OCI-LY3 (cell line): ENCODE results near the gene MPND.

Experiments
- H2AFZ ChIP-seq: fragments of 200-600, 300-600 bp; shearing (Covaris generic); 2 replicates; pipeline ENCODE4 v1.6.0; 2014; ENCODE audit warnings: antibody characterized with exemption, low read depth, low read length
- H3K27ac ChIP-seq: fragments of 200-600, 300-600 bp; sonication (generic); 2 replicates; pipeline ENCODE4 v1.5.1; 2014; ENCODE audit warnings: mild to moderate bottlenecking, low read length, moderate library complexity, mixed read lengths
- H3K27me3 ChIP-seq: fragments of 200-600, 300-600 bp; sonication (generic); 2 replicates; pipeline ENCODE4 v1.6.1; 2014; ENCODE audit warnings: low read depth, low read length, mixed read lengths
- H3K36me3 ChIP-seq: fragments of 200-600, 300-600 bp; sonication (generic); replicated peaks from 2 replicates; pipeline ENCODE3; 2014; ENCODE audit warnings: low read depth, low read length, mixed read lengths
- H3K4me1 ChIP-seq: fragments of 300-600, 200-600 bp; sonication (generic); 2 replicates; pipeline ENCODE4 v1.6.1; 2014; ENCODE audit warnings: low read length, mixed read lengths
- H3K4me2 ChIP-seq: fragments of 200-600, 300-600 bp; sonication (generic); 2 replicates; pipeline ENCODE4 v1.6.1; 2014; ENCODE audit warnings: low read length, mixed read lengths
- H3K4me3 ChIP-seq: fragments of 300-600, 200-600 bp; sonication (generic); 2 replicates; pipeline ENCODE4 v1.5.1; 2014; ENCODE audit warnings: antibody characterized with exemption, mild to moderate bottlenecking, low read length, moderate library complexity
- H3K79me2 ChIP-seq: fragments of 300-600, 200-600 bp; shearing (Covaris generic); 2 replicates; pipeline ENCODE4 v1.6.1; 2014; ENCODE audit warnings: mild to moderate bottlenecking, low read length, mixed read lengths
- H3K9ac ChIP-seq: fragments of 300-600, 200-600 bp; shearing (Covaris generic); 2 replicates; pipeline ENCODE4 v1.6.0; 2014; ENCODE audit warnings: mild to moderate bottlenecking, low read length, moderate library complexity
- H3K9me3 ChIP-seq: fragments of 200-600, 300-600 bp; shearing (Covaris generic); 2 replicates; pipeline ENCODE4 v1.6.1; 2014; ENCODE audit warnings: low read length, mixed read lengths; ENCODE audit not compliant: insufficient read depth
- H4K20me1 ChIP-seq: fragments of 200-600, 300-600 bp; sonication (generic); 2 replicates; pipeline ENCODE4 v1.6.1; 2016; ENCODE audit warnings: low read length, mixed read lengths; ENCODE audit not compliant: insufficient read depth
- CTCF ChIP-seq: fragments of 200-600, 300-600 bp; sonication (generic); IDR thresholded peaks from 2 replicates; pipeline ENCODE4 v1.5.1; 2014; ENCODE audit warnings: antibody characterized with exemption, low read length, low read depth
- EZH2phosphoT487 ChIP-seq: fragments of 200-600 bp; shearing (Covaris generic); IDR thresholded peaks from 2 replicates; pipeline ENCODE4 v1.6.1; 2018; ENCODE audit warnings: antibody characterized with exemption, mixed run types, low read depth

The MPND gene

GRCh38 chr19:4350111-4350510 is 6.7 kb downstream of the MPND start:
- H4K20me1 ChIP-seq = no peaks in the 10 kb centered on the region
- H3K4me2 ChIP-seq = no peak overlapping the region
- no peak overlapping the region for H2AFZ ChIP-seq
- no peaks in the 10 kb centered on the region for H3K79me2 ChIP-seq
- H3K27ac ChIP-seq = no peak overlapping the region
- no peaks in the 10 kb centered on the region for H3K4me1 ChIP-seq
- no peaks in the 10 kb centered on the region for H3K27me3 ChIP-seq
- H3K4me3 ChIP-seq = no peak overlapping the region
- TF ChIP-seq CTCF (no peak), EZH2phosphoT487 (no peak)
- no peak overlapping the region for H3K9ac ChIP-seq
- H3K9me3 ChIP-seq = no peaks in the 10 kb centered on the region
- peaks cover 3% of the 10 kb centered on the region for H3K36me3 ChIP-seq

- Histone ChIP-seq H3K9ac (no peak overlapping the region), H3K9me3 (no peaks in the 10 kb centered on the region), H3K36me3 (peaks cover 3% of the 10 kb centered on the region), H3K79me2 (no peaks in the 10 kb centered on the region), H3K4me2 (no peak overlapping the region), H3K4me1 (no peaks in the 10 kb centered on the region), H3K27me3 (no peaks in the 10 kb centered on the region), H2AFZ (no peak overlapping the region), H4K20me1 (no peaks in the 10 kb centered on the region), H3K4me3 (no peak overlapping the region), H3K27ac (no peak overlapping the region)
- TF ChIP-seq EZH2phosphoT487 (no peak), CTCF (no peak)
Observed at GRCh38 chr19:4350726-4351125, 7.4 kb downstream of the MPND start.

- H3K4me3 ChIP-seq = no peak overlapping the region
- TF ChIP-seq EZH2phosphoT487 (no peak), CTCF (peak; percentile 68)
- no peaks in the 10 kb centered on the region for H3K9me3 ChIP-seq
- no peak overlapping the region for H3K4me2 ChIP-seq
- no peaks in the 10 kb centered on the region for H3K27me3 ChIP-seq
- no peaks in the 10 kb centered on the region for H3K79me2 ChIP-seq
- no peak overlapping the region for H2AFZ ChIP-seq
- no peak overlapping the region for H3K27ac ChIP-seq
- peaks cover 8% of the 10 kb centered on the region for H3K36me3 ChIP-seq
- no peaks in the 10 kb centered on the region for H3K4me1 ChIP-seq
- no peaks in the 10 kb centered on the region for H4K20me1 ChIP-seq
- no peak overlapping the region for H3K9ac ChIP-seq
Observed at GRCh38 chr19:4352701-4353121, 9.3 kb downstream of the MPND start.

GRCh38 chr19:4354282-4354681 is 10.9 kb downstream of the MPND start:
- no peak overlapping the region for H2AFZ ChIP-seq
- no peak overlapping the region for H3K27ac ChIP-seq
- no peaks in the 10 kb centered on the region for H4K20me1 ChIP-seq
- no peak overlapping the region for H3K4me2 ChIP-seq
- no peaks in the 10 kb centered on the region for H3K4me1 ChIP-seq
- peaks cover 16% of the 10 kb centered on the region for H3K36me3 ChIP-seq
- no peak overlapping the region for H3K4me3 ChIP-seq
- H3K27me3 ChIP-seq = no peaks in the 10 kb centered on the region
- H3K79me2 ChIP-seq = no peaks in the 10 kb centered on the region
- TF ChIP-seq EZH2phosphoT487 (no peak), CTCF (no peak)
- no peaks in the 10 kb centered on the region for H3K9me3 ChIP-seq
- no peak overlapping the region for H3K9ac ChIP-seq
